A549 treated with RU486 at 1 μM for 4 hours (cell line): ENCODE data around the gene ITM2C. TPM values are rescaled to one million over a fixed set of nuclear protein-coding genes. Genes with fewer than 3 reads are reported as not detected.

Experiments used
- total RNA-seq: library from RNA; stranded (reverse); fragments of 200-300 nt; extraction: Qiagen RNA extraction; gene quantifications from 5 replicates; pipeline ENCODE4 v1.2.3, GENCODE V29; 2022; ENCODE audit warnings: low read depth

Gene ITM2C
- total RNA-seq, result 65.1 to 81.6 TPM (median 78.0 TPM) in 5 replicates

GRCh38 chr2:230864605-230865306 lies at the start of gene ITM2C:
Gene ITM2C (plus strand): TSS chr2:230864942. CDS start chr2:230865026, 84 bp downstream.

GRCh38 chr2:230924470-230925341 lies 60.0 kb downstream of the ITM2C start, which contains the start of gene GPR55:
Gene GPR55 (minus strand): TSS chr2:230925242. CDS start chr2:230910962, 14,280 bp downstream.

Other genes with a start within 250 kb of the ITM2C start
- 26.7 to 57.6 TPM (median 56.1 TPM) in 5 replicates for gene CAB39, start 152.1 kb upstream of the ITM2C start, total RNA-seq
- gene GPR55, start 60.3 kb downstream of the ITM2C start, total RNA-seq, result not detected in 5 replicates
- gene SPATA3, start 131.2 kb downstream of the ITM2C start, total RNA-seq, result not detected in 5 replicates
- gene C2orf72, start 172.6 kb downstream of the ITM2C start, total RNA-seq, result 5.6 to 9.3 TPM (median 5.6 TPM) in 5 replicates
- gene PSMD1, start 191.9 kb downstream of the ITM2C start, total RNA-seq, result 111 to 140 TPM (median 117 TPM) in 5 replicates